GM21447 (cell line): ENCODE results near the gene CDH5.

Source experiments
- ATAC-seq: cut with Tn5 transposase; IDR thresholded peaks from one replicate; pipeline ENCODE4 v1.9.1; 2021; ENCODE audit not compliant: unreplicated experiment

The CDH5 gene

DNA sequence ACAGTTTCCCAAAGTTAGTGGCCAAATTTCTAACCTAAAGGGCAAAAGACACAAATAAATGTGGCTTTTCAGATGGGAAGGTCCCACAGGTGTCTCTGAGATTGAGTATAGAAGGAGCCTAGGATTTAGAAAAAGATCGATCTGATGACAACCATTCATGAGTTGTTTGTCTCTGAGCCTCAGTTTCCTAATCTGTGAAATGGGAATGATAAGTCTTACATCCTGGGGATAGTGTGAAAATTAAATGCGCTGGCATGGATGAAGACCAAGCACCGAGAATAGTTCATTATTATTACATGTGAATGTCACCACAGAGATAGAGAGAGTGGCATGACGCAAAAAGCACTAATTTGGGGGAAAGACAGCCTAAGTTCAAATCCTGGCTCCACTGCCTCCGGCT lies 7.2 kb downstream of the CDH5 start:
- no peak for ATAC-seq

DNA sequence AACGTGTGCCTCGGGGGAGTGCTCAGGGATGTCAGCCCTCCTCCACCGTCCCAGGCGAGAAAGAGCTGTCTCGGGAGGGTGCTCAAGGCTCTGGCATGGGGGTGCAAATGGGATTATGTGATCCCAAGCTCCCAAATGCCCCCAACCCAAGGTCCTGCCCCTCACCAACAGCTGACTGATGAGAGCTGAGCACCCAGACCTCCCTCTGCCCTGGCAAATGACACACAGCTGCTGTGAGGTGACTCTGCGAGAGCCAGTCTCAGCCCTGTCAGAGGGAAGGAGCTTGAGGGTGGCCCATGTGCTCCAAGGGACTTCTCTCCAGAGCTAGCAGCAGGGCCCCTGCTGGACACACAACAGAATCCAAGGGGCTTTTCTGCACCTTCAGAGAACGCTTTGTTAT lies 7.7 kb downstream of the CDH5 start:
- ATAC-seq: no peak

DNA sequence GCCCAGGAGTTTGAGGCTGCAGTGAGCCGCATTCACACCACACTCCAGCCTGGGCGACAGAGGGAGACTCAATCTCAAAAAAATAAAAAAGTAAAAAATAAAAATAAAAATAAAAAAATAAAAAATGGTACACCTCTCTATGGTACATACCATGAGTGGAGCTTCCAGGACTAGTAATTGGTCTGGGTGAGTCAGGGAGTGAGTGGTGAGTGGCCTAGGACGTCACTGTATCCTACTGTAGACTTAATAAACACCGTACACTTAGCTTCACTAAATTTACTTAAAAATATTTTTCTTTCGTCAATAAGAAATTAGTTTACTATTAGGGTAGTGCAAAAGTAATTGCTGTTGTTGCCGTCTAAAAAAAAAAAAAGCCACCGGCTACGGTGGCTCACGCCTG lies 9.0 kb downstream of the CDH5 start:
- no peak for ATAC-seq

DNA sequence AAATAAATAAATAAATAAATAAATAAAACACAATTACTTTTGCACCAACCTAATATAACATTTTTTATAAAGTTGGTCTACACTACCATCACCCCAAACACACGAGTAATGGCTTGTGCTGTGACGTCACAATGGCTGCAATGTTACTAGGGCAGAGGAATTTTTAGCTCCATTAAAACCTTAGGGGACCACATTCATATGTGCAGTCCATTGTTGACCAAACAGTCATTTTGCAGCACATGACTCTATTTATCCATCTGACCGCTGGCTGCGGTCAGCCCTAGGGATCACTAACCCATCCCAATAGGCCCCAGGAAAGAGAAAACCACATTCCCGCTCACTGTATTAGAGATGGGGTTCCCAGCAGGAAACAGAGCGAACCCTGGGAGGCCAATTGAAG lies 9.6 kb downstream of the CDH5 start:
- ATAC-seq: no peak

DNA sequence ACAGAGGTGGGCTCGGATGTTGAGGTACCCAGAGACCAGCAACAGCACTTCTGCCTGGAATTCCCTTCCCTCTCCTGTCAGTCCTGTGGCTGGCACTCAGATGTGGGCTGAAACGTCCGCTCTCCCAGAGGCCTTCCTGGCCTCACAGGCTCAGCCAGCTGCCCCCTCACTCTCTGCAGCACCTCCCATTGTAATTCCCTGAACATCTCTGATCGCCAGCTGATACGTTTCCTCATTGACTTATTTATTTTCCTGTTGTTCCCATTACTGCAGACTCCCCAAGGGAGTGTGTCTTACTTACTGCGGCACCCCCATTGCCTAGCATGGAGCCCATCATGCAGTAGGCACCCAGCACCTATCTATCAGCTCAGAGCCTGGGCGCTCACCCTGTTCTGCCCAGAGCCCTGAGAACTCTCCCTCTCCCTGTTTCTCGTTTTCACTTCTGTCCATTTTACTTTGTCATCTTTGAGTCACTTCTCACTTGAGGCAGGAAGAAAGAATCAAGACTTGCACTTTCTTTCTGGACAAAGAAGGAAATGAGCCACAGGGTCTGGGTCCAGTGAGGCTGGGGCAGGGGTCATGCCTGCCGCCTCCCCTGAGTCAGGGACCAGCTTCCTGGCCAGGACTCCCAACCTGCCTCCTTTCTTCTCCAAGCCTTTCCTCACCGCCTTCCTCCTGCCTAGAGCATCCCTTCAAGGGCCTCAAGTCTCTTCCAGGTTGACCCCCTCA lies 10.2 kb downstream of the CDH5 start:
- no peak for ATAC-seq

DNA sequence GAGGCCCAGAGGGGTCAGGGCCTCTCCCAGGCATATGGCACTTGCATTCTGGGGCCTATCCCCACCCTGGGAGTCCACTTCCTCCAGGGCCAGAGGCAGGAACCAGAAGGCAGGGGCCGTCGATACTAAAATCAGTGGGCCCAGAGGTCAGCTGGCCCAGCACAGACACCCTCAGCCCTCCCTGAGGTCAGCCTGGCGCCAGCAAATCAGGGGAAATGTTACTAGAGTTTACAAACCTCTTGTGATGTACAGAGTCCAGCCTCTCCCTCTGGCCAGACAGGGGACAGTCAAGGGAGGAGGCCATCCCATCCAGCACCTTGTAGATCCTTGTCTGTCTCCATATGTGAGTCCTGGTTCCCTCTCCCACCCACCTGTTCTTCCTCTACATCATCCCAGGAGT lies 10.8 kb downstream of the CDH5 start:
- ATAC-seq: no peak

DNA sequence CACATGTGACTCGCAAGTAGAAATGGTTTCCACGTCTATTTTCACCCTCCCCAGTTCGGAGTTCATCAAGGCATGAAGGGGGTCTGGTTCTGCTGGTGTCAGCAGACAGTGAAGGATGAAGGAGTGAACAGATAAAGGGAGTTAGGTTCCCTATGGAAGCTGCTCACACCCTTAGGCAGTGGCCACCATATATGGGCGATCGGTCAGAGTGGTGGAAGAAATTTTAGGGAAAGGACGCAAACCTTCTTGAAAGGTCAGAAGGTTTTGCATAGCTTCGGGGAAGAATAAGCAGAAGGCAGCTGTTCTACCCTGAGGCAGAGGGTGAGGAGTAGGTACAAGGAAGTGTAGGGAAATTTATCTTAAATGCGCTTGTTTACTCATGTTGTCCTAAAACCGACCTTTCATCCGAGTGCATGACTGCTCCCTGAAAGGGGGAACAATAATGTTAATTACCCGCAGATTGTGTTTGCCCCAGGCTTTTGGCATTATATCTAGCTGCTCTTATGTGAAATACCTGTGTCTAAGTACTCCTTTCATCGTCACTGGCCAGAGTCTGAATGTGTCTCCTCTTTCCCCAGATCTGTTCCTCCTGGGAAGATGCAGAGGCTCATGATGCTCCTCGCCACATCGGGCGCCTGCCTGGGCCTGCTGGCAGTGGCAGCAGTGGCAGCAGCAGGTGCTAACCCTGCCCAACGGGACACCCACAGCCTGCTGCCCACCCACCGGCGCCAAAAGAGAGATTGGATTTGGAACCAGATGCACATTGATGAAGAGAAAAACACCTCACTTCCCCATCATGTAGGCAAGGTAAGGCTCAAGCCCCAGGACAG lies 12.5 kb downstream of the CDH5 start:
- no peak for ATAC-seq

DNA sequence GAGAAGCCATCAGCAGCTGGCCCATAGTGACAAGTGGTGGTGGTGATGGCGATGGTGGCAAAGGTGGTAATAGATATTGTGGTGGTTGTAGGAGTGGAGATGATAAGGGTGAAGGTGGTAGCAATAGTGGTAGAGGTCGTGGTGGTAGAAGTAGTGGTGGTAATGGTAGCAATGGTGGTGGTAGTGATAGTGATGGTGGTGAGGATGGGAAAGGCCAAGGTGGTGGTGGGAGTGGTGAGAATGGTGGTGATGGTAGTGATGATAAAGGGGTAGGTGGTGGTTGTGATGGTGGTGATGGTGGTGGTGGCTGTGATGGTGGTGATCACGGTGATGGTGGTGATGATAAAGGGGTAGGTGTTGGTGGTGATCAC lies 13.1 kb downstream of the CDH5 start:
- no peak for ATAC-seq

DNA sequence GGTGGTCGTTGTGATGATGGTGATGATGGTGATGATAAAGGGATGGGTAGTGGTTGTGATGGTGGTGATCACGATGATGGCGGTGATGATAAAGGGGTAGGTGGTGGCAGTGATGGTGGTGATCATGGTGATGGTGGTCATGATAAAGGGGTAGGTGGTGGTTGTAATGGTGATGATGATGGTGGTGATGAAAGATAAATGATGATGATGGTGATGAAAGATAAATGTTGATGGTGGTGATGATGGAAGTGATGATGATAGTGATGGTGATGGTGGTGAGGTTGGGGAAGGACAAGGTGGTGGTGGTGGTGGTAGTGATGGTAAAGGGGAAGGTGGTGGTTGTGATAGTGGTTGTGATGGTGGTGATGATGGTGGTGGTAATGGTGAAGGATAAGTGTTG lies 13.9 kb downstream of the CDH5 start:
- ATAC-seq: no peak

DNA sequence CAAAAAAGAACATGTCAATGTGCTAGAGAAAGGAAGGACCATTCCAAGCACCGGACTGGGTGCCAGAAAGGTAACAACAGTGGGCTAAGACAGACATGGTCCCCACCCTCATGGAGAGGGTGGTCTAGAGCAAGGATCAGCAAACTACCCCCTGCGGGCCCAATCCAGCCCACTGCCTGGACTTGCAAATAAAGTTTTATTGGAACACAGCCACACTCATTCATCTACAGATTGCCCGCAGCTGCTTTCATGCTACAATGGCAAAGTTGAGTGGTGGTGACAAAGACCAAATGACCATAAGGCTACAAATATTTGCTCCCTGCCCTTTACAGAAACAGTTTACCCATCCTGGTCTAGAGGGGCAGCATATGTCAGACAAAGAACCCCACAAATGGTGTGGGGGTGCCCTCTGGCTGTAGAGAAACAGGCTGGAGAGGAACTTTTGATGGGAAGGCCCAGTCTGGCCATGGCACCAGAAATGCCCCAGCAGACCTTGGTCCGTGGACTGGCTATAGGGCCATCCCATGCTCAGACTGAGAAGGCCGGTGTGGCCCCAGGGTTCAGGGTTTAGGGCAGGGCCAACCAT lies 15.2 kb downstream of the CDH5 start:
- no peak for ATAC-seq

DNA sequence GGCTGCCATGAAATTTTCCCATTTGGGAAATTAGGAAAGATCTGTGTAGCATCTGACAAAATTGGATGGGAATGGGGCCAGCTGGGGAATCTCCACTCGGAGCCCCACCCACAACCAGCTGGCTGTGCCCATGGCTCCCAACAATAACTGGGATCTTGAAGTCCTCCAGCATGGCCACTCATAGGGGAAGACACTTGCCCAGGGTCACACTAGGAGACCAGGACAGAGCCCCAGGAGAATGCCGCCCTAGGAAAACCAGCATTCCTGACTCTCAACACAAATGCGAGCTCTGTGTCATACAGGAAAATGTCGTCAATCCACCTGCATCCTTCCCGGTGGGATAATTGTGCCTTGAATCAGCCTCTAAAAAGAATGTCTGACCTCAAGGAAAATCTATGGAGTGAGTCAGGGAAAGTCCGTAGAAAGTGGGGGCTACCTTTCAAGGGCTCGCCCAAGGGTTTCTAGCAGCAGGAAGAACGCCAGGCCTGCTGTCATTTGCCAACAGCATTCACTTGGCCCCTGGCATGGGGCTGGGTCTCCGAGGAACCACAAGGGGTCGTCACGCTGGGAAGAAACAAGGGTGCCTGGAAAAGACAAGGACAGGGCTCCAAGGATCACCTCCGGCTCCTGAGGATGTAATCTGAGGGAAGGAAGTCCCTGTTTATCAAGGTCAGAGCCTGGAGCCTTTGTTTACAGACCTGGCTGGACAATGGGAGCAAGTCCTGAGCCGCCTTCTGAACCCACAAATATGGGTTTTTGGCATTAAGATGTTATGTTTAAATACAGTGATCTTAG lies 15.9 kb downstream of the CDH5 start:
- ATAC-seq: no peak

DNA sequence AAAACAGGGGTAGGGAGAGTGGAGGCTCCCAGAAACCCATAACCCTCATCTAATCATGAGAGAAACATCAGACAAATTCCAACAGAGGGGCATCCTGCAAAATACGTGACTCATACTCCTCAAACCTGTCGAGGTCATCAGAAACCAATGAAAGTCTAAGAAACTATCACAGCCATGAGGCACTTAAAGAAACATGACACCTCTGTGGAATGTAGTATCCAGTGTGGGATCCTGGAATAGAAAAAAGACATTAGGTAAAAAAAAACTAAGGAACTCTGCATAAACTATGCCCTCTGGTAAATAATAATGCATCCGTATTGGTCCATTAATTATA lies 16.4 kb downstream of the CDH5 start:
- no peak for ATAC-seq

DNA sequence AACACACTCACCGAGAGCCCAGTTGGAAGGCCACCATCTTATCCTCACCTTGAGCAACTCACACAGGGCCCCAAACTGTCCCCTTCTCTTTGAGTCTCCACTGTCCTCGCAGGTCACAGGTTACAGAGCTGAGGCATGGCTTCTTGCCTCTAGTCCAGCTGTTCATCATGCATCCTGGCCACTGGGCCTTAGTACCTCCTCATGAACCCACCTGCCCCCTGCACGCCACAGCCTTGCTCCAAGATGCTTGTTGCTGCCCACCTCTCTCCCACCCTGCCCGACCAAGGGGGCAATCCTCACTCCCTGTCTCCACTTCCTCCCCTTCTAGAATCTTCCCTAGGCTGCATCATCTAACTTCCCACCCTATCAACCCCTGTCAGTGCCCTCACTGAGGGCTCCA lies 17.1 kb downstream of the CDH5 start:
- no peak for ATAC-seq

DNA sequence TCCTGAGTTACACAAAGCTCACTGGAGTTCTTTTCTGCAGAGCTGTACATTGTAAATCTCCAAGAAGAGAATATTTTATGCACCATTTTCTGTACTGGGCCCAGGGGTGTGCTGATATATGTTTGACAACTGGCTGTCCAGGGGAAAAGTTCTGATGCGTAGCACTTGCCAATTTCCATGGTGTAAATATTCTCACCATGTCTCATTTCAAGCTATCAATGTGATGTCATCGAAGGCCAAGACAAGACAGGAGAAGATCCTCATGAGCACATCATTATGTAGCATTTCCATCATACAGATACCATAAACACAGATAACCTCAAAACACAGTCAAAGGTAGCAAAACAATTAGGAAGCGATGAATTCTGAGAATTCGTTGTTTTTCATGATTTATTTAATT lies 18.9 kb downstream of the CDH5 start:
- ATAC-seq: no peak

DNA sequence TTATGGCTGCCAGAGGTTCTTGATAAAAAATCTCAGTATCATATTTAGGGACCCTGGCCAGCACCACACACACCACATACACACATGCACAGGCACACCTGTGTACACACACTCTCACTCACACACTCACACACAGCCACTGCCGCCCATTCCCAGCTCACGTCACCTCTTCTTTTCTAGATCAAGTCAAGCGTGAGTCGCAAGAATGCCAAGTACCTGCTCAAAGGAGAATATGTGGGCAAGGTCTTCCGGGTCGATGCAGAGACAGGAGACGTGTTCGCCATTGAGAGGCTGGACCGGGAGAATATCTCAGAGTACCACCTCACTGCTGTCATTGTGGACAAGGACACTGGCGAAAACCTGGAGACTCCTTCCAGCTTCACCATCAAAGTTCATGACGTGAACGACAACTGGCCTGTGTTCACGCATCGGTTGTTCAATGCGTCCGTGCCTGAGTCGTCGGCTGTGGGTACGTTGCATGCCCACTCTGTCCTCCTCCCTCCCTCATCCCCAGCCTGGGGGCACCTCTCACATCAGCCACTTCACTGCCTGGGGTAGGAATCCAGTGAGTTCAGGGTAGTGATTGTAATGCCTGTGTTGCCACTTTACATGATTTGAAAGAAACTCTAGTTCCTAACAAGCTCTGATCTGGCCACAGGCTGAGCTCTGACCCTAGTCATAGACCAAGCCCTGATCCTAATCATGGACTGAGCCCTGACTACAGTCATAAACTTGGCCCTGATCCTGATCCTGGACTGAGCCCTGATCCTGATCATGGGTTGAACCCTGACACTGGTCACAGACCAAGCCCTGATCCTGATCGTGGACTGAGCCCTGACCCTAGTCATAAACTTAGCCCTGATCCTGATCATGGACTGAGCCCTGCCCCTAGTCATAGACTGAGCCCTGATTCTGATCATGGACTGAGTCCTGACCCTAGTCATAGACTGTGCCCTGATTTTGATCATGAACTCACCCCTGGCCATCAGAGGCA lies 20.4 kb downstream of the CDH5 start:
- no peak for ATAC-seq

DNA sequence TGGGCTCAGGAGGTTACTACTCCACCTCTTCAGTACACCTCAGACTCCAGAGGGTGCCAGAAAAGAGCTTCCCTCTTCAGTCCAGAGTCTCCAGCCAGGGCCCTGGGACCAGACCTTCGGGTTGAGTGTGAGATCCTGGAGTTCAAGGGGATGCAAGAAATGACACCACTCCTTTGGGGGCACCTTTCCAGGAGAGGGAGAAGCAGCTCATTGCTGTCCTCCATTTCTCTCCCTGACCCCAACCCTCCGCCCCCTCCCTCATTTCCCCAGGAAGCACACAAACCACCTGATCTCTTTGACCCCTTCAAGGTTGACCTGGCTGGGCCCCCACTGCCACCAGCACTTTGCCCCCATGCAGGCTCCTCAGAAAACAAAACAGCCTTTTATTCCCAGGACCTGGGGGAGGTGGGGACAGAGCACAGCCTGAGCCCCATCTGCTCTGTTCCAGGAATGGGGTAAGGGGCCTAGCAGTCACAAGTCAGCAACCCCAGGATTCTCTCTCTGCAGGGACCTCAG lies 21.4 kb downstream of the CDH5 start:
- ATAC-seq: no peak

DNA sequence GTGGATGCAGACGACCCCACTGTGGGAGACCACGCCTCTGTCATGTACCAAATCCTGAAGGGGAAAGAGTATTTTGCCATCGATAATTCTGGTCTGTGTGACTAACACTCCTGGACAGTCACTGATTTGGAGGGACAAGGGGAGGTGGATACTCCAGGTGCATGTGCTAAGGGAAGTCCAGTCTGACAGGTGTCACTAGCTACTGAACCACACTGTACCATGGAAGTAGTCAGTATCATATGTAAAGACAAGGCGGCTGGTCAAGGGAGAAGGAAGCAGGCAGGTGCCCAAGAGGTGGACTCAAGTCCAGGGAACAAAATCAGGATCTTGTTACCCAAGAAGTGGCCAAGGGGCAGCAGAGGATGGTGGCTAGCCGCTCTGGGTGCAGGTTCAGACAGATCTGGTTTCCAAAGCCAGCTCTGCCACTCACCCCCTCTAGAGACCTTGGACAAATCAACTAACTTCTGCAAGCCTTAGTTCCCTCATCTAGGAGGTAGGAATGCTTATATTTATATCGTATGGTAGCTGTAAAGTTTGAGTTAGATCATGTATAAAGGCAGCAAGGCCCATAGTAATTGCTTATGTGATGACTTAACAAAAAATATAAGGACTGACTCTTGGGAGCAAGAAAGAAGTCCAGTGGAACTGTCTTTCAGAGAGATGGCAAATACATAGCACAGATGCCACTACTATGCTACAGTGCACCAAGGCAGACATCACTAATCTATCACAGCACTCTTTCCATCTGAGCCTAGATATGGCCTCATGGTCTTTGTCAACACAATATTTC lies 22.1 kb downstream of the CDH5 start:
- ATAC-seq: no peak

DNA sequence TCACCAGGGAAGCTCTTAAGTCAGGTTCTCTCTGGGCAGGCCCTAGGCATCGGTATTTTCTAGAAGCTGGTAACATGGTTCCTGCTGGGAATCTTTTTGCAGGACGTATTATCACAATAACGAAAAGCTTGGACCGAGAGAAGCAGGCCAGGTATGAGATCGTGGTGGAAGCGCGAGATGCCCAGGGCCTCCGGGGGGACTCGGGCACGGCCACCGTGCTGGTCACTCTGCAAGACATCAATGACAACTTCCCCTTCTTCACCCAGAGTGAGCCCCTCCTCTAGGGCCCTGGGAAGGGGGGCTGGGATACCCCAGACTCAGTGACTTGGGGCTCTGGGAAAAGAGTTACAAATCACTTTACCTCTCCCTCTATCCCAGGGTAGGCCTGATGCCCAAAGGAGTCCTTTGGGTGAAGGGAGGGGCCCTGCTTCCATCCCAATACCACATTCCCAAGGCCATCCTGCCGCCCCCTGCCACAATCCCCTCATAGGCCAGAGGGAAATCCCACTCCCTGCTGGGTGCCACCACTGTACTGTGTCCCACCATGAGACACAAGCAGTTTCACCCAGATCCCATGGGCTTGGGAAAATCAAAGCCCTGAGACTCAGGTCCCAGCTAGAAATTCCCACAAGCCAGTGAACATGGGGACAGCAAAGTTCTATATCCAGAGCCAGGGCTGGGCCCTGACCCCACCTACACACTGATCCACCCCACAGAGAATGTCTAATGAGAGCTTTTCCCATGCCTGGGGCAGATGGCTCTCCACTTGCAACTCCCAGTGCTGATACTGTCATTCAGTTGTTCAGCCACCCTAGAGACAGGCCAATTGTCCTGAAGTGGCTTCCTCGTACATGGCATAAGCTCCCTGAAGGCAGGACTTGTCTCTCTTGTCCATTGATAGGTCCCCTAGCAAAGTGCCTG lies 23.0 kb downstream of the CDH5 start:
- ATAC-seq: no peak
